ENCODE measurements around the gene AIP.

AIP gene

DNA sequence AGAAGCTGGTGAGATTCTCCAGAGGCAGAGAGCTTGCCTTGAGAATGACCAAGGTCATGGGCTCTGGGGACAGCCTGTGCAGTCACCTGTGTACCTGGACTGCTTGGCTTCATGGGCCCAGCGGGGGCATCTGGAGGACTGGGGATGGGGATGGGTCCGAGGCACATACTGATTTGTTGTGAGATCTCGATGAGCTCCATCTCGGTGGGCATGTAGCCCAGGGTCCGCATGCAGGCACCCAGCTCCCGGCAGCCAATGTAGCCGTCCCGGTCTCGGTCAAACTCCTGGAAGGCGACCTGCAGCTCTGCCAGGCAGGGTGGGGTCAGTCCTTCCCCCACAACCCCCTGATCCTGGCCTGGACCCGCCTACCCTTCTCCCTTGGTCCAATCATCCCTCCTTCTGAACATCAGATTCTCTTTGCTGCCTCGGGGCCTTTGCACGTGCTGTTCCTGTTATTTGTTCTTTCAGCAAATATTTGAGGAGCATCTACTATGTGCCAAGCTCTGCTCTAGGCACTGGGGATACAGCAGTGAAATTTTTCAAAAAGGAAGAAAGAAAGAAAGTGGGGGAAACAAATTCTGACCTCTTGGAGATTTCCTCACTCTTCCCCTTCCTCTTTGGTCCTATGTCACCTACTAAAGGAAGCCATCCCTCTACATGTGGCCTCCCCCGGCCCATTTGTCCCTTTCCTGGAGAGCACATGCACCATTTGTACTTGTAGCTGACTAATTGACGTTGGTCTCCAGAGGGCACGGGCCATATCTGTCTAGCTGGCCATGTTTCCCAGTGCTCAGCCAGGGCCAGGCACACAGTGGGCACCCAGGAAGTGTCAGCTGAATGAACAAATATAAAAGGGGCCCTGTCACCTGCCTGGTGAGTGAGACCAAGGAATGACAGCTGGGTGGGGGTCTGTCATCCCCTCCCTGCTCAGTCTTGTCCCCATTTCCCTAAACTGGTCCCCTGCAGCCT lies 38.3 kb downstream of the AIP start:
- no peaks in the 10 kb centered on the region for H3K27me3 ChIP-seq (ENCODE audit: control insufficient read depth, insufficient read depth, low read length)
- H3K9ac ChIP-seq = no peak overlapping the region
- no peak overlapping the region for H3K27ac ChIP-seq
- TF ChIP-seq, protein P1, sequence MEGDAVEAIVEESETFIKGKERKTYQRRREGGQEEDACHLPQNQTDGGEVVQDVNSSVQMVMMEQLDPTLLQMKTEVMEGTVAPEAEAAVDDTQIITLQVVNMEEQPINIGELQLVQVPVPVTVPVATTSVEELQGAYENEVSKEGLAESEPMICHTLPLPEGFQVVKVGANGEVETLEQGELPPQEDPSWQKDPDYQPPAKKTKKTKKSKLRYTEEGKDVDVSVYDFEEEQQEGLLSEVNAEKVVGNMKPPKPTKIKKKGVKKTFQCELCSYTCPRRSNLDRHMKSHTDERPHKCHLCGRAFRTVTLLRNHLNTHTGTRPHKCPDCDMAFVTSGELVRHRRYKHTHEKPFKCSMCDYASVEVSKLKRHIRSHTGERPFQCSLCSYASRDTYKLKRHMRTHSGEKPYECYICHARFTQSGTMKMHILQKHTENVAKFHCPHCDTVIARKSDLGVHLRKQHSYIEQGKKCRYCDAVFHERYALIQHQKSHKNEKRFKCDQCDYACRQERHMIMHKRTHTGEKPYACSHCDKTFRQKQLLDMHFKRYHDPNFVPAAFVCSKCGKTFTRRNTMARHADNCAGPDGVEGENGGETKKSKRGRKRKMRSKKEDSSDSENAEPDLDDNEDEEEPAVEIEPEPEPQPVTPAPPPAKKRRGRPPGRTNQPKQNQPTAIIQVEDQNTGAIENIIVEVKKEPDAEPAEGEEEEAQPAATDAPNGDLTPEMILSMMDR (IDR thresholded peaks at IDR 0.05) = no peak
- no peaks in the 10 kb centered on the region for H3K4me1 ChIP-seq
- no peak overlapping the region for H3K4me2 ChIP-seq (ENCODE audit: low read length)
- no peaks in the 10 kb centered on the region for H3K9me3 ChIP-seq (ENCODE audit: control insufficient read depth, low read length)
- no peaks in the 10 kb centered on the region for H3K79me2 ChIP-seq
- H3K36me3 ChIP-seq (ENCODE audit: control insufficient read depth, insufficient read depth, low read length) = no peaks in the 10 kb centered on the region
- H3K4me3 ChIP-seq (ENCODE audit: low read depth, low read length) = no peak overlapping the region
- H2AFZ ChIP-seq = no peak overlapping the region

DNA sequence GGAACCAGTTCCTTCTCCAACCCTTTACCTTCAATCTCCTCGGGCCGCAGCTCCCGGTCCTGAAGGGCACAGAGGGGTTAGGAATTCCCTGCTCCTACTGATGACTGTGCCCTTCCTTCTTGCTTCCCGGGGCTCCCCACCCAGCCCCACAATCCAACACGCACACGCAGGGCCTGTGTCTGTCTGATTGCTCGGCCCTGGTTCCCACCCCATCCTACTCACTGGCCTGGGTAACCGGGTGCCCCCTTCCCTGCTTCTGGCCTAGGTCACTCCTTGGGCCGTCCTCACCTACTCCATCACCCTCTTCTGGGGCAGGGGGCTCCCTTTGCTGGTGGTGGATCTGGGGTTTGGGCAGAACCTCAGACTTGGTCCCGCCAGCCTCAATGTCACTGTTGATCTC lies 39.1 kb downstream of the AIP start:
- no peak overlapping the region for H2AFZ ChIP-seq
- TF ChIP-seq, protein P1 (IDR thresholded peaks at IDR 0.05) = no peak
- no peaks in the 10 kb centered on the region for H3K36me3 ChIP-seq (ENCODE audit: control insufficient read depth, insufficient read depth, low read length)
- H3K79me2 ChIP-seq = no peaks in the 10 kb centered on the region
- H3K9me3 ChIP-seq (ENCODE audit: control insufficient read depth, low read length) = no peaks in the 10 kb centered on the region
- no peak overlapping the region for H3K27ac ChIP-seq
- H3K27me3 ChIP-seq (ENCODE audit: control insufficient read depth, insufficient read depth, low read length) = no peaks in the 10 kb centered on the region
- no peak overlapping the region for H3K4me2 ChIP-seq (ENCODE audit: low read length)
- no peaks in the 10 kb centered on the region for H3K4me1 ChIP-seq
- H3K4me3 ChIP-seq (ENCODE audit: low read depth, low read length) = no peak overlapping the region
- H3K9ac ChIP-seq = no peak overlapping the region

DNA sequence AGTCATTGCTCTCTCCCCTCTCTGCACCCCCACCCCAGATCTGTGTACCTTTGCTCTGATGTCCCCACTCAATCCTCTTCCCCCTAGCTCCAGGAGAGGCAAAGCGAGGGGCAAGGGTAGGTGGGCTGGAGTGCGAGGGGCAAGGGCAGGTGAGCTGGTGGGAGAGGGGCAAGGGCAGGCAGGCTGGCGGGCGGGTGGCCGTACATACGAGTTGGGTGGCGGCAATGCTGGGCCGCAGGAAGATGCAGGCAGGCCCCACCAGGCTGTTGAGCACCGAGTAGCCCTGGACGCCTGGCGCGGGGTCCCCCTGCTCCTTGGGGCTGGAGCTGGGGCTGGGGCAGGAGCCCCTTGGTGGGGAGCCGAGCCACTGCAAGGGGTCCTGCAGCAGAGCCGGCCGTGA lies 39.5 kb downstream of the AIP start:
- no peaks in the 10 kb centered on the region for H3K79me2 ChIP-seq
- TF ChIP-seq, protein P1 (IDR thresholded peaks at IDR 0.05) = no peak
- H3K27ac ChIP-seq = no peak overlapping the region
- no peak overlapping the region for H2AFZ ChIP-seq
- H3K4me1 ChIP-seq = no peaks in the 10 kb centered on the region
- H3K9me3 ChIP-seq (ENCODE audit: control insufficient read depth, low read length) = no peaks in the 10 kb centered on the region
- H3K36me3 ChIP-seq (ENCODE audit: control insufficient read depth, insufficient read depth, low read length) = no peaks in the 10 kb centered on the region
- H3K4me2 ChIP-seq (ENCODE audit: low read length) = no peak overlapping the region
- no peak overlapping the region for H3K4me3 ChIP-seq (ENCODE audit: low read depth, low read length)
- H3K9ac ChIP-seq = no peak overlapping the region
- no peaks in the 10 kb centered on the region for H3K27me3 ChIP-seq (ENCODE audit: control insufficient read depth, insufficient read depth, low read length)

DNA sequence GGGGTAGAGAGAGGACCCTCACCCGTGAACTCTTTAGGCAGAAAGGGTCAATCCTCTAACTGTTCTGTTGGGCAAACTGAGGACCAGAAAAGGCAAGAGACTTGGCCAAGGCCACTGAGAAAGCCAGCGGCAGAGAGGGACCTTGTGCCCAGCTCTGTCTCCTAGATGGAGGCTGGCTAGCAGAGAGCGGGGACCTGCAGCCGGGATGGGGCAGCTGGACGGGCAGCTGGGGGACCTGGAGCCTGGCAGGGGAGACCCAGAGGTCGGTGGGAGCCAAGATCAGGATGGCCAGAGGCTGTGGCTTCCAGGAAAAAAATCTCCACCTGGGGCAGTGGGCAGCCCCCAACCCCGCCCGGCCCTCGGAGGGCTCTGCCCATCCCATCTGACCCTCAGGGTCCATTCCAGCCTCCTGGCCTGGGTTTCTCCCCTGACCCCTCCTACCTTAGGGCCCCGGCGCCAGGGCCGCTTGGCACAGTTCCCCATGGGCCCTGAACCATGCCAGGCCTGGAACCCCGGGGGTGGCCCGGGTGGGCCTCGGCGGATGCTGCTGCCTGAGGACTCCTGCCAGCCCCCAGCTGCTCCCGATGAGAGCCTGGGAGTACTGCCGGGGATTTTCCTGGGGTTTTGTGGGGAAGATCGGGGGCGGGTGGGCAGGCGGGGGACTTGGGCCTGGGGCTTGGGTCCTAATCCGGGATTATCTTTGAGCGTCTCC lies 40.2 kb downstream of the AIP start, which contains the start of gene CABP2:
Gene CABP2, minus strand, starts transcription at position 603 of the 712 bp plus-strand sequence. Its CDS starts 120 bp downstream, at position 483.
- H3K4me2 ChIP-seq (ENCODE audit: low read length) = no peak within 1 kb of the TSS
- no peak within 1 kb of the TSS for H3K4me3 ChIP-seq (ENCODE audit: low read depth, low read length)
- no peaks in the 10 kb centered on the region for H3K9me3 ChIP-seq (ENCODE audit: control insufficient read depth, low read length)
- H3K36me3 ChIP-seq (ENCODE audit: control insufficient read depth, insufficient read depth, low read length) = no peaks in the 10 kb centered on the region
- TF ChIP-seq, protein P1 (IDR thresholded peaks at IDR 0.05) = no peak
- H3K27ac ChIP-seq = no peak within 1 kb of the TSS
- no peaks in the 10 kb centered on the region for H3K79me2 ChIP-seq
- H3K27me3 ChIP-seq (ENCODE audit: control insufficient read depth, insufficient read depth, low read length) = no peaks in the 10 kb centered on the region
- no peaks in the 10 kb centered on the region for H3K4me1 ChIP-seq
- no peak within 1 kb of the TSS for H2AFZ ChIP-seq
- no peak within 1 kb of the TSS for H3K9ac ChIP-seq
